HCT116 (cell line): ENCODE results near the gene DEPDC1B. TPM values are rescaled to one million over a fixed set of nuclear protein-coding genes. Genes with fewer than 3 reads are reported as not detected.

Experiments
- ATAC-seq: fragments of 200-7000 bp; cut with Tn5 transposase; 2 replicates; pipeline ENCODE4 v1.9.1; 2020; ENCODE audit warnings: mild to moderate bottlenecking, moderate library complexity
- BruUV-seq: library from RNA; stranded (reverse); fragments of 400-500 nt; replicated peaks from 2 replicates; lab custom pipeline; 2021; lab: Mats Ljungman, UMichigan
- CTCF ChIA-PET: fragments of 300-600 bp; sonication (Branson Sonifier 250); formaldehyde crosslinking; loops from one replicate; lab custom pipeline; 2021; ENCODE audit warnings: antibody characterized with exemption; lab: Charles Lee
- POLR2A ChIA-PET: fragments of 300-600, 350-600 bp; sonication (Branson Sonifier 250); formaldehyde crosslinking; loops from one replicate; lab custom pipeline; 2021; ENCODE audit warnings: antibody characterized with exemption; lab: Charles Lee
- RAD21 ChIA-PET, 2 experiments: fragments of 300-600 bp; sonication (Branson Sonifier 250); formaldehyde crosslinking; loops; one replicate each; lab custom pipeline; 2023; ENCODE audit warnings: low total read pairs in 2 of 2; ENCODE audit not compliant: uncharacterized antibody in 2 of 2, unreplicated experiment in 2 of 2, low non-redundant PET in 1 of 2; lab: Charles Lee
- DNase-seq: peaks from one replicate; pipeline ENCODE4 v3.0.0-alpha.2; 2010; ENCODE audit warnings: low read depth, low spot score
- H2AFZ ChIP-seq: fragments of 200-600 bp; shearing (Covaris generic), sonication (generic); 2 replicates; pipeline ENCODE4 v1.6.1; 2017; ENCODE audit warnings: low read depth, mixed run types, mixed read lengths, antibody characterized with exemption, low read length; ENCODE audit not compliant: poor library complexity, severe bottlenecking
- H3K27ac ChIP-seq: 2 replicates; pipeline ENCODE4 v1.5.1; 2012; ENCODE audit warnings: low read depth, low read length
- H3K27me3 ChIP-seq: fragments of 200-600 bp; sonication (generic); 2 replicates; pipeline ENCODE4 v1.6.1; 2016; ENCODE audit warnings: mixed run types, low read length, mixed read lengths; ENCODE audit not compliant: insufficient read depth
- H3K36me3 ChIP-seq, 2 experiments: fragments of 200-500 bp in 1 of 2; fragments of 200-600 bp in 1 of 2; sonication (Bioruptor generic) in 1 of 2; sonication (generic) in 1 of 2; 2 replicates each; pipeline versions ENCODE4 v1.5.1 to v1.6.1; 2014 to 2016; ENCODE audit warnings: low read length in 2 of 2, inconsistent platforms in 1 of 2, mixed read lengths in 1 of 2, mixed run types in 1 of 2; ENCODE audit not compliant: insufficient read depth in 2 of 2, control insufficient read depth in 1 of 2
- H3K4me1 ChIP-seq, 2 experiments: fragments of 200-600 bp in 1 of 2; sonication (generic) in 1 of 2; 2 replicates each; pipeline versions ENCODE4 v1.5.1 to v1.6.1; 2012 to 2017; ENCODE audit warnings: low read length in 2 of 2, inconsistent platforms in 1 of 2, mild to moderate bottlenecking in 1 of 2, mixed read lengths in 1 of 2, mixed run types in 1 of 2, moderate library complexity in 1 of 2; ENCODE audit not compliant: insufficient read depth in 2 of 2, control insufficient read depth in 1 of 2
- H3K4me2 ChIP-seq: fragments of 200-600 bp; sonication (generic); 2 replicates; pipeline ENCODE4 v1.6.1; 2017; ENCODE audit warnings: mixed run types, low read length, mixed read lengths
- H3K4me3 ChIP-seq, 2 experiments: fragments of 200-600 bp in 1 of 2; sonication (generic) in 1 of 2; replicated peaks in 1 of 2; 2 replicates each; pipeline ENCODE4 v1.5.1; 2011 to 2016; ENCODE audit warnings: low read length in 2 of 2, control low read depth in 1 of 2, low read depth in 1 of 2, mild to moderate bottlenecking in 1 of 2, mixed read lengths in 1 of 2, mixed run types in 1 of 2
- H3K79me2 ChIP-seq: fragments of 200-600 bp; sonication (generic); 2 replicates; pipeline ENCODE4 v1.6.1; 2017; ENCODE audit warnings: mild to moderate bottlenecking, mixed run types, low read length, moderate library complexity, mixed read lengths; ENCODE audit not compliant: insufficient read depth
- H3K9ac ChIP-seq: fragments of 200-600 bp; sonication (generic); 2 replicates; pipeline ENCODE4 v1.6.1; 2016; ENCODE audit warnings: low read length, mixed read lengths
- H3K9me2 ChIP-seq: fragments of 200-600 bp; sonication (generic), shearing (Covaris generic); 2 replicates; pipeline ENCODE4 v1.6.1; 2017; ENCODE audit warnings: mixed run types, mild to moderate bottlenecking, moderate library complexity; ENCODE audit not compliant: insufficient read depth
- H3K9me3 ChIP-seq, 2 experiments: fragments of 200-500 bp in 1 of 2; fragments of 200-600 bp in 1 of 2; sonication (Bioruptor generic) in 1 of 2; sonication (generic) in 1 of 2; 2 replicates each; pipeline ENCODE4 v1.6.1; 2014 to 2017; ENCODE audit warnings: low read length in 2 of 2, mixed read lengths in 2 of 2, inconsistent platforms in 1 of 2, low read depth in 1 of 2, mild to moderate bottlenecking in 1 of 2, mixed run types in 1 of 2, moderate library complexity in 1 of 2; ENCODE audit not compliant: control insufficient read depth in 1 of 2, insufficient read depth in 1 of 2
- H4K20me1 ChIP-seq: fragments of 200-600 bp; sonication (generic), shearing (Covaris generic); 2 replicates; pipeline ENCODE4 v1.6.1; 2017; ENCODE audit warnings: mixed run types, mild to moderate bottlenecking, moderate library complexity; ENCODE audit not compliant: insufficient read depth
- CEBPB ChIP-seq: IDR thresholded peaks from 2 replicates; pipeline ENCODE4 v1.6.1; 2012; ENCODE audit warnings: low read depth
- FOSL1 ChIP-seq: IDR thresholded peaks from 2 replicates; pipeline ENCODE4 v1.6.1; 2012; ENCODE audit warnings: low read depth
- RAD21 ChIP-seq: IDR thresholded peaks from 2 replicates; pipeline ENCODE4 v1.6.1; 2012; ENCODE audit warnings: low read depth, mild to moderate bottlenecking
- SIN3A ChIP-seq: IDR thresholded peaks from 2 replicates; pipeline ENCODE4 v1.6.1; 2012; ENCODE audit warnings: low read depth
- intact Hi-C: fragments of 100-400 bp; cut with micrococcal nuclease; formaldehyde crosslinking; loops from 2 replicates; pipeline ENCODE4 v1.10.0; 2022
- total RNA-seq: library from RNA; stranded (reverse); gene quantifications from one replicate; pipeline ENCODE4 v1.2.1, GENCODE V29; 2021; ENCODE audit not compliant: unreplicated experiment
- TF ChIP-seq, protein P1 (sequence below): IDR thresholded peaks from 2 replicates; pipeline ENCODE4 v1.6.1; 2012
- TF ChIP-seq, protein P2 (sequence below), 3 experiments: fragments of 200-600 bp in 1 of 3; sonication (generic) in 1 of 3; IDR thresholded peaks in 2 of 3; conservative IDR thresholded peaks in 1 of 3; 2 replicates each; pipeline ENCODE4 v1.5.1; 2012 to 2017; ENCODE audit warnings: low read depth in 2 of 3, low read length in 2 of 3, antibody characterized with exemption in 1 of 3, borderline replicate concordance in 1 of 3, control low read depth in 1 of 3, mild to moderate bottlenecking in 1 of 3, mixed read lengths in 1 of 3, mixed run types in 1 of 3, moderate library complexity in 1 of 3; ENCODE audit not compliant: insufficient read depth in 1 of 3

DEPDC1B gene
- total RNA-seq, 1 experiment from 2014 or later = 39.7 TPM

DNA sequence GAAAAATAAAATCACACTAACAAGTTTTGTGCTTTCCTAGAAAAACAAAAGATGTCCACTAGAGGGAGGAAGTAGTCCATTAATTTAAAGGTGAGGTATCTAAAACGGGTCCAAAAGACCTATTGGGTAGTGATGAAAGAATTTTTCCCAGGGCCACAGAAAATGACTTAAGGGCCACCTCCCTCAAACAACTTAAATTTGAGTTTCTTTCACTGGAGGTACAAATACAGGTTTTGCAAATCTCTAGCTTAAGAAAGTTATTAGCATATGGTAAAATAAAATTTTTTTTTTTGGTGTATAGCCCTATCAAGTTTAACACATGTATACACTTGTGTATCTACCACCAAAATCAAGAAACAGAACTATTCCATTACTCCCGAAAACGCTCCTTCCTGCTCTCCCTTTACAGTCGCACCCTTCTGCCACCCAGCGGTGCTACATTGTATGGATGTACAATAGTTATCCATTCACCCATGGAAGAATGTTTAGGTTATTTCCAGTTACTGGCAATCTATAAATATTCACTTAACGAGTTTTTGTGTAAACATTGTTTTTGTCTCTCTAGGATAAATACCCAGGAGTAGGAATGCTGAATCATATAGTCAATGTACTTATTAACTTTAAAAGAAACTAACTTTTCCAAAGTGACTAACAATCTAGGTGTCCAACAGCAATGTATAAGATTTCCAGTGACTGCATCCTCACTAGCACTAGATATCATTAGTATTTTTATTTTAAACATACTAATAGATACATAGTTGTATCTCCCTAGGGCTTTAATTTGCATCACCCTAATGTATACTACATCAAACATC lies 21.9 kb downstream of the DEPDC1B start:
- RAD21 ChIA-PET = no interaction called here
- Histone ChIP-seq H3K4me2 (peak overlapping the region; percentile 8; the same call in 1 of the 2 replicates), H3K9me3 (no peaks in the 10 kb centered on the region), H3K4me3 (no peak overlapping the region), H2AFZ (no peak overlapping the region), H3K9me2 (no peaks in the 10 kb centered on the region), H3K36me3 (no peaks in the 10 kb centered on the region), H3K27me3 (no peaks in the 10 kb centered on the region), H3K9ac (no peak overlapping the region), H3K27ac (no peak overlapping the region), H4K20me1 (0 out of 2 replicates have a peak, but pooled peaks cover 3% of the 10 kb centered on the region), H3K79me2 (peaks cover 85% of the 10 kb centered on the region), H3K4me1 (peaks cover 0 to 6% of the 10 kb centered on the region in 2 experiments; a peak in 1 of 4 replicates)
- no peak for DNase-seq
- ATAC-seq = peak; percentile 85
- TF ChIP-seq SIN3A = no peak
- TF ChIP-seq, protein P1, sequence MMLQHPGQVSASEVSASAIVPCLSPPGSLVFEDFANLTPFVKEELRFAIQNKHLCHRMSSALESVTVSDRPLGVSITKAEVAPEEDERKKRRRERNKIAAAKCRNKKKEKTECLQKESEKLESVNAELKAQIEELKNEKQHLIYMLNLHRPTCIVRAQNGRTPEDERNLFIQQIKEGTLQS = no peak
- TF ChIP-seq RAD21 = peak; percentile 70
- TF ChIP-seq, protein P2, sequence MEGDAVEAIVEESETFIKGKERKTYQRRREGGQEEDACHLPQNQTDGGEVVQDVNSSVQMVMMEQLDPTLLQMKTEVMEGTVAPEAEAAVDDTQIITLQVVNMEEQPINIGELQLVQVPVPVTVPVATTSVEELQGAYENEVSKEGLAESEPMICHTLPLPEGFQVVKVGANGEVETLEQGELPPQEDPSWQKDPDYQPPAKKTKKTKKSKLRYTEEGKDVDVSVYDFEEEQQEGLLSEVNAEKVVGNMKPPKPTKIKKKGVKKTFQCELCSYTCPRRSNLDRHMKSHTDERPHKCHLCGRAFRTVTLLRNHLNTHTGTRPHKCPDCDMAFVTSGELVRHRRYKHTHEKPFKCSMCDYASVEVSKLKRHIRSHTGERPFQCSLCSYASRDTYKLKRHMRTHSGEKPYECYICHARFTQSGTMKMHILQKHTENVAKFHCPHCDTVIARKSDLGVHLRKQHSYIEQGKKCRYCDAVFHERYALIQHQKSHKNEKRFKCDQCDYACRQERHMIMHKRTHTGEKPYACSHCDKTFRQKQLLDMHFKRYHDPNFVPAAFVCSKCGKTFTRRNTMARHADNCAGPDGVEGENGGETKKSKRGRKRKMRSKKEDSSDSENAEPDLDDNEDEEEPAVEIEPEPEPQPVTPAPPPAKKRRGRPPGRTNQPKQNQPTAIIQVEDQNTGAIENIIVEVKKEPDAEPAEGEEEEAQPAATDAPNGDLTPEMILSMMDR (IDR thresholded peaks at IDR 0.05 in 2 of 3, conservative IDR thresholded peaks at IDR 0.05 in 1 of 3; ENCODE audit: borderline replicate concordance in 1 of 3, insufficient read depth in 1 of 3, low read depth in 2 of 3, low read length in 2 of 3) = peak; percentile 35 to 69 (median 63); a peak in 5 of 6 replicates
- no peak for TF ChIP-seq CEBPB
- no peak; the same call in 1 of the 2 replicates for TF ChIP-seq FOSL1
- intact Hi-C loops = loop anchor here (1.0 to 5.0 kb wide), 6 partner anchors 205 to 1256 kb away; partner anchors contain the start of genes ERCC8 and NDUFAF2
- POLR2A ChIA-PET = no interaction called here
- BruUV-seq = no TSS peak
- CTCF ChIA-PET = interaction anchor here (0.9 to 1.0 kb wide), 4 partner anchors 9 to 11 kb away, joined by 3 to 6 read pairs (median 3); no protein-coding TSS in a partner anchor
